ENCODE data around the gene MIEN1.

MIEN1 gene

DNA sequence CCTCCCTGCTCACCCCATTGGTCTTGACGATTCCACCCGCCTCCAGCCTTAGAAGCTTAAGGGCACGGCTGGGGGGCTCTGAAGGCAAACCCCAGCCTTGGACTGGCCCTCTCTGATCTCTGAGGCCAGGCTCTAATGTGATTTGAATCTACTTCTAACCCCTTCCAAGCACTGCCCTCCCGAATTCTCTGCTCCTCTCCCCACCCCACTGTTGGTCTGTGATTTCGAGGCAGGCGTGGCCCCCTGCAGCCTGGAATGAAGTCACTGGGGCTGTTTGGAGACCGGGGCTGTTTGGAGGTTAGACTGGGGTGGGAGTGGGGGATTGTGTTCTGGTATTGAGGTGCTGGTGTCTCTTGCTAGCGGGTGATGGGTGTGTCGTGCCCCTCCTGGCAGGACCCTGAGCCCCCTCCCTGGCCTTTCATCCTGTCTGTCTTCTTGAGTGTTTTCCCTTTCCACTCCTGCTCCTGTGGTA is 9.6 kb upstream of the MIEN1 start:
- Histone ChIP-seq H2BK120ac (ENCODE audit: low read depth, low read length) (no peak overlapping the region), H3K23ac (ENCODE audit: low read length) (no peak overlapping the region), H3K4me2 (ENCODE audit: low read length) (peak overlapping the region; percentile 59), H3K79me1 (ENCODE audit: low read length) (no peaks in the 10 kb centered on the region), H3K56ac (ENCODE audit: low read length) (peak overlapping the region; percentile 71), H3K4me3 (ENCODE audit: low read length) (peak overlapping the region; percentile 14), H4K8ac (ENCODE audit: low read depth, low read length) (no peak overlapping the region), H4K5ac (ENCODE audit: low read length) (no peak overlapping the region), H3K4ac (ENCODE audit: low read depth, low read length) (peak overlapping the region; percentile 22), H3K9ac (ENCODE audit: low read length) (peak overlapping the region; percentile 63), H3K27ac (ENCODE audit: low read depth, low read length) (peak overlapping the region; percentile 31), H3K27me3 (ENCODE audit: insufficient read depth, low read length, poor library complexity) (no peaks in the 10 kb centered on the region), H3K79me2 (ENCODE audit: control insufficient read depth, insufficient read depth, low read length) (peaks cover 4% of the 10 kb centered on the region), H3K18ac (ENCODE audit: low read length) (peak overlapping the region; percentile 20), H3K4me1 (ENCODE audit: control insufficient read depth, low read depth, low read length) (no peaks in the 10 kb centered on the region), H2BK5ac (ENCODE audit: low read length) (peak overlapping the region; percentile 33), H2BK15ac (replicated peaks; ENCODE audit: low read depth) (no peak overlapping the region), H2AK5ac (ENCODE audit: low read length) (no peak overlapping the region), H3K36me3 (ENCODE audit: control insufficient read depth, insufficient read depth, low read length) (peaks cover 2% of the 10 kb centered on the region)
- DNase-seq, result peak; percentile 81
- WGBS (ENCODE audit: extremely low coverage, insufficient coverage, low lambda C conversion rate), result no CpG with 5 or more reads among the region's 9 CpGs

DNA sequence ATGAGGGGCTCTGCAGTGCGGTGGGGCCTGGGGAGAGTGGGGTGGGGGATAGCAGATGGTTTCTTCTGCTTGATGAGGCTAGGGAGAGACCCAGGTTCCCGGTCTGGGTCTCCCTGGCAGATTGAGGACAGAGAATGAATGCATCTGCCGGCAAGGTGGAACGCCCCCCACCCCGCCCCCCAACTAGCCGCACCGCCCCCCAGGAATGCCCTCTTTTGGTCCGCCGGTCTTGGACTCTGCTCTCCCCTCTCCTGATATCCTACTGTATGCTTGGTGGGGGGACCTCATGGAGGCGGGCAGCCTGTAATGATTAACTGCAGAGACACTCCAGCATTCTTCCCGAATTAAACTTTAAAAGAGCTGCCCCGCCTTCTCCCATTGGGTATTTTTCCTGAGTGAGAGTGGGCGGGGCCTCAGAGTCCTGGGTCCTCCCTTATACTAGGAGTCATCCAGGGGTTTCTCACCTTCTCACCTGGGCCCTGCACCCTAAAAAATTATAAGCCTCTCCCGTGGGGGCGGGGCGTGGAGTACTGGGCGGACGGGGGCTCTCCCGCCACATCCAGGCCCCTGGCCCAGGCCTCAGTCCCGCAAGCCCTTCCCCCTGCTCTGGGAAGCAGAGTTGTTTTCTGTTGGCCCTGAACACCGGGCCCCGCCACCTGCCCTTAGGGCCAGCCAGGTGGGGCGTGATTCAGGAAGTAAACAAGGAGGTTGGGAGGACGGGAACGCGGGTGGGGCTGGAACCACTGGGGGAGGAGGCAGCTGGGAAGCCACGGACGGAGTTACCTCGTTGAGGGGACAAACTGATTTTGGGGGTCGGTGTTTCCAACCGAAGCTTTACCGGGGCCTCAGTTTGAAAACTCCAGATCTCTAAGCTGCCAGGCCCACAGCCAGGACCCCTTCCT is 8.9 kb upstream of the MIEN1 start:
- Histone ChIP-seq H2BK15ac (replicated peaks; ENCODE audit: low read depth) (no peak overlapping the region), H3K9ac (ENCODE audit: low read length) (peak overlapping the region; percentile 84), H2BK120ac (ENCODE audit: low read depth, low read length) (no peak overlapping the region), H3K4ac (ENCODE audit: low read depth, low read length) (peak overlapping the region; percentile 58), H3K4me1 (ENCODE audit: control insufficient read depth, low read depth, low read length) (no peaks in the 10 kb centered on the region), H3K56ac (ENCODE audit: low read length) (peak overlapping the region; percentile 89), H4K8ac (ENCODE audit: low read depth, low read length) (no peak overlapping the region), H3K4me3 (ENCODE audit: low read length) (peak overlapping the region; percentile 68), H3K23ac (ENCODE audit: low read length) (no peak overlapping the region), H3K27me3 (ENCODE audit: insufficient read depth, low read length, poor library complexity) (no peaks in the 10 kb centered on the region), H2AK5ac (ENCODE audit: low read length) (no peak overlapping the region), H4K5ac (ENCODE audit: low read length) (no peak overlapping the region), H3K18ac (ENCODE audit: low read length) (peak overlapping the region; percentile 63), H3K4me2 (ENCODE audit: low read length) (peak overlapping the region; percentile 96), H3K79me1 (ENCODE audit: low read length) (no peaks in the 10 kb centered on the region), H3K27ac (ENCODE audit: low read depth, low read length) (peak overlapping the region; percentile 47), H2BK5ac (ENCODE audit: low read length) (no peak overlapping the region), H3K36me3 (ENCODE audit: control insufficient read depth, insufficient read depth, low read length) (peaks cover 2% of the 10 kb centered on the region), H3K79me2 (ENCODE audit: control insufficient read depth, insufficient read depth, low read length) (peaks cover 4% of the 10 kb centered on the region)
- peak; percentile 80 for DNase-seq
- no CpG with 5 or more reads among the region's 32 CpGs for WGBS (ENCODE audit: extremely low coverage, insufficient coverage, low lambda C conversion rate)

DNA sequence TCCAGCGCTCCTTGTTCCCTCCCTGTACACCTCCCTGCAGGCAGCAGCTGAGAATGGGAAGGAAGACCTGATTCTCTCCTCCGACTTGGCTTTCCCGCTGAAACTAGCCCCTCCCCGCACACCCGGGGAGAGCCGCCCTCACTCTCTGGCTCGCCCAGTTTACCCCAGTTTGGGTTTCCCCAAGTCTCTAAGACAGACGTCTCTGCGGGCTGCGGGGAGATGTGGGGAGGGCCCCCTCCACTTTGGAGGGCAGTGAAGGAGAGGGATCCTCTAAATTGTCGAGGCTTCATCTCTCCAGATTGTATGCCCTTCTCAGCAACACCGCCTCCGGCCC is 8.2 kb upstream of the MIEN1 start:
- Histone ChIP-seq H3K4me3 (ENCODE audit: low read length) (peak overlapping the region; percentile 68), H2AK5ac (ENCODE audit: low read length) (no peak overlapping the region), H4K5ac (ENCODE audit: low read length) (no peak overlapping the region), H3K4me2 (ENCODE audit: low read length) (peak overlapping the region; percentile 96), H3K79me2 (ENCODE audit: control insufficient read depth, insufficient read depth, low read length) (peaks cover 4% of the 10 kb centered on the region), H3K4me1 (ENCODE audit: control insufficient read depth, low read depth, low read length) (no peaks in the 10 kb centered on the region), H3K4ac (ENCODE audit: low read depth, low read length) (peak overlapping the region; percentile 58), H3K27me3 (ENCODE audit: insufficient read depth, low read length, poor library complexity) (no peaks in the 10 kb centered on the region), H3K36me3 (ENCODE audit: control insufficient read depth, insufficient read depth, low read length) (peaks cover 2% of the 10 kb centered on the region), H4K8ac (ENCODE audit: low read depth, low read length) (no peak overlapping the region), H3K27ac (ENCODE audit: low read depth, low read length) (peak overlapping the region; percentile 47), H2BK15ac (replicated peaks; ENCODE audit: low read depth) (no peak overlapping the region), H3K18ac (ENCODE audit: low read length) (peak overlapping the region; percentile 63), H3K23ac (ENCODE audit: low read length) (no peak overlapping the region), H3K9ac (ENCODE audit: low read length) (peak overlapping the region; percentile 84), H2BK120ac (ENCODE audit: low read depth, low read length) (no peak overlapping the region), H2BK5ac (ENCODE audit: low read length) (no peak overlapping the region), H3K79me1 (ENCODE audit: low read length) (no peaks in the 10 kb centered on the region), H3K56ac (ENCODE audit: low read length) (peak overlapping the region; percentile 89)
- WGBS (ENCODE audit: extremely low coverage, insufficient coverage, low lambda C conversion rate), result no CpG with 5 or more reads among the region's 13 CpGs
- DNase-seq, result peak; percentile 79

DNA sequence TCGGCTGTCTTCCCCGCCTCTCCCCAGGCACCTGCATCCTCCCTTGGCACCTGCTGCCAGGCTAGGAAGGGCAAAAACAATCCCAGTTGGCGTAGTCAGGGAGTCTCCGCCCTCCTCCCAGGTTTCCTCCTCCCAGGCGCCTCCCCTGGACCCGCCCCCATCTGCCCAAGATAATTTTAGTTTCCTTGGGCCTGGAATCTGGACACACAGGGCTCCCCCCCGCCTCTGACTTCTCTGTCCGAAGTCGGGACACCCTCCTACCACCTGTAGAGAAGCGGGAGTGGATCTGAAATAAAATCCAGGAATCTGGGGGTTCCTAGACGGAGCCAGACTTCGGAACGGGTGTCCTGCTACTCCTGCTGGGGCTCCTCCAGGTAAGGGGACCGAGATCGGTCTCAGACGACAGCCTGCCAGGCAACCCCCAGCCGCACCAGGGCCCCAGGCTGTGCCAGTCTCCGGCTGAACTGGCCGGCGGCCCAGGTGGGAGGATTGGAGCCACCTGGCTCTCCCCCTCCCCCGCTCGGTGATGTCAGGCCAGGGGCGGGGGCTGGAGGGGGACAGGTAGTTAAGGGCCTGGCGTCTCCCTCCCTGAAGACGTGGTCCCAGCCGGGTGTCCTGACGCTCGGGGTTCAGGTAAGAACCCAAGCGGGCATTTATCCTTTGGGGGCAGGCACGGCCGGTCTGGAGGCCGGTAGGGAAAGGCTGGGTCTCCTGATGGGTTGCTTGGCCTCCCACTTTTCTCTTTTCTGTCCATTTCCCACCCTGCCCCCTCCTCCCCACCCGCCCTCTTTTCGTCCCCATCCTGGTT is 7.6 kb upstream of the MIEN1 start, which contains the start of gene GRB7:
Gene GRB7, plus strand, starts transcription at position 179 of the 808 bp plus-strand sequence. CDS start 4,364 bp downstream, outside the sequence.
- H3K27me3 ChIP-seq (ENCODE audit: insufficient read depth, low read length, poor library complexity), result no peaks in the 10 kb centered on the region
- DNase-seq, result peak; percentile 71
- H3K4me3 ChIP-seq (ENCODE audit: low read length), result peak within 1 kb of the TSS; percentile 68

DNA sequence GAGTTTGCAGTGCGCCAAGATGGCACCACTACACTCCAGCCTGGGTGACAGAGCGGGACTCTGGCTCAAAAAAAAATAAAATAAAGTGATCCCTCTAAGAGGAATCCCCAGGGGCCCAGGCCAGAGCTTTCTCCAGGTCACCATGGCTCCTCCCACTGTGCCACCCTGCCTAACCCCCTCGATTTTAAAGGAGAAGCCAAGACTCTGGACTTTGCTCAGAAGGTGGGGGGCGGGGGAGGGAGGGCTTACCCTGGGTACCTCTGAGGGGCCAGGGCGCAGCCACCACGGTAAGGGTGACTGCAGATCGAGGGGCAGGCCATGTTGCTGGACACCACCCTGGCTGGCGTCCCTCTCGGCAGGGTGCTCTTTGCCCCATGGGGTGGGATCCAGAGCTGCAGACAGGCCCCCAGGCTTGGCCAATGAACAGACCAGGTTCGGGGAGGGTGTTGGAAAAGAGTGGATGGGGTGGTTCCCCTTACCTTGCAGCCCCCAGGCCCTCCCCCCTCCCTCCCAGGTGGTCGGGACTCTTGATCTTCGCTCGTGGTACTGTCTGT is 7.0 kb upstream of the MIEN1 start:
- Histone ChIP-seq H3K4me2 (ENCODE audit: low read length) (no peak overlapping the region), H2BK120ac (ENCODE audit: low read depth, low read length) (no peak overlapping the region), H3K79me2 (ENCODE audit: control insufficient read depth, insufficient read depth, low read length) (peaks cover 4% of the 10 kb centered on the region), H4K5ac (ENCODE audit: low read length) (no peak overlapping the region), H3K36me3 (ENCODE audit: control insufficient read depth, insufficient read depth, low read length) (no peaks in the 10 kb centered on the region), H3K4me3 (ENCODE audit: low read length) (no peak overlapping the region), H3K9ac (ENCODE audit: low read length) (no peak overlapping the region), H3K4me1 (ENCODE audit: control insufficient read depth, low read depth, low read length) (no peaks in the 10 kb centered on the region), H3K79me1 (ENCODE audit: low read length) (no peaks in the 10 kb centered on the region), H2BK5ac (ENCODE audit: low read length) (no peak overlapping the region), H3K23ac (ENCODE audit: low read length) (no peak overlapping the region), H2BK15ac (replicated peaks; ENCODE audit: low read depth) (no peak overlapping the region), H3K56ac (ENCODE audit: low read length) (no peak overlapping the region), H3K27me3 (ENCODE audit: insufficient read depth, low read length, poor library complexity) (no peaks in the 10 kb centered on the region), H4K8ac (ENCODE audit: low read depth, low read length) (no peak overlapping the region), H3K18ac (ENCODE audit: low read length) (no peak overlapping the region), H2AK5ac (ENCODE audit: low read length) (no peak overlapping the region), H3K4ac (ENCODE audit: low read depth, low read length) (no peak overlapping the region), H3K27ac (ENCODE audit: low read depth, low read length) (no peak overlapping the region)
- DNase-seq, result no peak
- no CpG with 5 or more reads among the region's 13 CpGs for WGBS (ENCODE audit: extremely low coverage, insufficient coverage, low lambda C conversion rate)

More for the DNA sequence above, 7.6 kb upstream of the MIEN1 start, which contains the start of gene GRB7:
- peak within 1 kb of the TSS; percentile 89 for H3K56ac ChIP-seq (ENCODE audit: low read length)
- H4K8ac ChIP-seq (ENCODE audit: low read depth, low read length), result no peak within 1 kb of the TSS
- H2AK5ac ChIP-seq (ENCODE audit: low read length), result no peak within 1 kb of the TSS
- no peak within 1 kb of the TSS for H2BK15ac ChIP-seq (replicated peaks; ENCODE audit: low read depth)
- no CpG with 5 or more reads among the region's 34 CpGs for whole genome bisulfite sequencing (ENCODE audit: extremely low coverage, insufficient coverage, low lambda C conversion rate)
- H3K23ac ChIP-seq (ENCODE audit: low read length), result no peak within 1 kb of the TSS
- no peak within 1 kb of the TSS for H2BK120ac ChIP-seq (ENCODE audit: low read depth, low read length)
- H3K4me2 ChIP-seq (ENCODE audit: low read length), result peak within 1 kb of the TSS; percentile 96
- no peaks in the 10 kb centered on the region for H3K79me1 ChIP-seq (ENCODE audit: low read length)
- H2BK5ac ChIP-seq (ENCODE audit: low read length), result no peak within 1 kb of the TSS
- H3K4ac ChIP-seq (ENCODE audit: low read depth, low read length), result peak within 1 kb of the TSS; percentile 58
- peak within 1 kb of the TSS; percentile 84 for H3K9ac ChIP-seq (ENCODE audit: low read length)
- H3K36me3 ChIP-seq (ENCODE audit: control insufficient read depth, insufficient read depth, low read length), result peaks cover 2% of the 10 kb centered on the region
- no peak within 1 kb of the TSS for H4K5ac ChIP-seq (ENCODE audit: low read length)
- H3K4me1 ChIP-seq (ENCODE audit: control insufficient read depth, low read depth, low read length), result no peaks in the 10 kb centered on the region
- peak within 1 kb of the TSS; percentile 63 for H3K18ac ChIP-seq (ENCODE audit: low read length)
- H3K27ac ChIP-seq (ENCODE audit: low read depth, low read length), result peak within 1 kb of the TSS; percentile 47
- H3K79me2 ChIP-seq (ENCODE audit: control insufficient read depth, insufficient read depth, low read length), result peaks cover 4% of the 10 kb centered on the region

All from mesendoderm (in vitro differentiated cells).